Endothelial cell of umbilical vein (primary cell): ENCODE data around the gene DENND1B. TPM values are rescaled to one million over a fixed set of nuclear protein-coding genes. Genes with fewer than 3 reads are reported as not detected.

Experiments
- BruUV-seq: library from RNA; stranded (reverse); fragments of 400-500 nt; replicated peaks from 2 replicates; lab custom pipeline; 2021; lab: Mats Ljungman, UMichigan
- CTCF ChIA-PET: fragments of 300-600, 350-600 bp; sonication (Branson Sonifier 250); formaldehyde crosslinking; loops from one replicate; lab custom pipeline; 2021; ENCODE audit warnings: antibody characterized with exemption, inconsistent platforms; lab: Charles Lee
- POLR2A ChIA-PET: fragments of 300-600, 350-600 bp; sonication (Branson Sonifier 250); formaldehyde crosslinking; loops from one replicate; lab custom pipeline; 2021; ENCODE audit warnings: antibody characterized with exemption, inconsistent platforms; lab: Charles Lee
- DNase-seq: peaks from one replicate; pipeline ENCODE4 v3.0.0-alpha.2; 2011; ENCODE audit warnings: low read depth, low spot score
- FAIRE-seq: peaks from 2 replicates; lab custom pipeline; 2011; peaks lifted over from hg19 to GRCh38; lab: Jason Lieb, UNC
- H2AFZ ChIP-seq: 2 replicates; pipeline ENCODE4 v1.6.0; 2012; ENCODE audit warnings: low read depth, low read length, control low read depth, inconsistent platforms
- H3K27ac ChIP-seq: 2 replicates; pipeline ENCODE4 v1.5.1; 2011; ENCODE audit warnings: low read depth, mild to moderate bottlenecking, control low read depth, low read length, moderate library complexity; ENCODE audit not compliant: insufficient read depth
- H3K27me3 ChIP-seq, 2 experiments: 2 replicates each; pipeline versions ENCODE4 v1.6.0 to v1.6.1; 2011; ENCODE audit warnings: low read length in 2 of 2, mixed read lengths in 1 of 2; ENCODE audit not compliant: control insufficient read depth in 2 of 2, insufficient read depth in 2 of 2
- H3K36me3 ChIP-seq, 2 experiments: 2 replicates in 1 of 2; 3 replicates in 1 of 2; pipeline ENCODE4 v1.5.1; 2011; ENCODE audit warnings: low read length in 2 of 2, mild to moderate bottlenecking in 1 of 2, moderate library complexity in 1 of 2; ENCODE audit not compliant: control insufficient read depth in 2 of 2, insufficient read depth in 2 of 2; ENCODE audit errors: extremely low read depth in 1 of 2
- H3K4me1 ChIP-seq: 3 replicates; pipeline ENCODE4 v1.5.1; 2011; ENCODE audit warnings: mild to moderate bottlenecking, low read length; ENCODE audit not compliant: control insufficient read depth, insufficient read depth; ENCODE audit errors: extremely low read depth
- H3K4me2 ChIP-seq: 2 replicates; pipeline ENCODE4 v1.6.1; 2011; ENCODE audit warnings: low read length, control low read depth, mixed read lengths; ENCODE audit not compliant: insufficient read depth
- H3K4me3 ChIP-seq, 3 experiments: fragments of 200-600 bp in 1 of 3; sonication (generic), shearing (Covaris generic) in 1 of 3; replicated peaks in 1 of 3; 2 replicates each; pipeline ENCODE4 v1.5.1; 2011 to 2016; ENCODE audit warnings: control low read depth in 3 of 3, low read length in 3 of 3, mild to moderate bottlenecking in 2 of 3, inconsistent platforms in 1 of 3, low read depth in 1 of 3, moderate library complexity in 1 of 3; ENCODE audit not compliant: insufficient read depth in 1 of 3
- H3K79me2 ChIP-seq: 2 replicates; pipeline ENCODE4 v1.6.0; 2012; ENCODE audit warnings: low read length, inconsistent platforms; ENCODE audit not compliant: control insufficient read depth, insufficient read depth
- H3K9ac ChIP-seq: replicated peaks from 2 replicates; pipeline ENCODE3; 2011; ENCODE audit warnings: low read length, control low read depth; ENCODE audit not compliant: insufficient read depth; ENCODE audit errors: extremely low read depth
- H3K9me1 ChIP-seq: replicated peaks from 3 replicates; pipeline ENCODE4 v1.6.0; 2011; ENCODE audit warnings: mild to moderate bottlenecking, low read length; ENCODE audit not compliant: control insufficient read depth, insufficient read depth; ENCODE audit errors: extremely low read depth
- H3K9me3 ChIP-seq: replicated peaks from 2 replicates; pipeline ENCODE4 v1.5.1; 2012; ENCODE audit warnings: low read length, inconsistent platforms; ENCODE audit not compliant: control insufficient read depth, insufficient read depth
- H4K20me1 ChIP-seq: replicated peaks from 2 replicates; pipeline ENCODE3; 2011; ENCODE audit warnings: mild to moderate bottlenecking, low read length; ENCODE audit not compliant: control insufficient read depth, insufficient read depth; ENCODE audit errors: extremely low read depth
- CTCF ChIP-seq, 2 donors: IDR thresholded peaks; 1 replicate in 1 of 2; 2 replicates in 1 of 2; pipeline ENCODE4 v1.5.1; 2011; ENCODE audit warnings: low read length in 2 of 2, mild to moderate bottlenecking in 2 of 2, moderate library complexity in 2 of 2, control low read depth in 1 of 2, inconsistent platforms in 1 of 2, low read depth in 1 of 2; ENCODE audit not compliant: insufficient read depth in 1 of 2; ENCODE audit errors: extremely low read depth in 1 of 2
- EZH2 ChIP-seq: IDR thresholded peaks from 2 replicates; pipeline ENCODE4 v1.6.1; 2012; ENCODE audit warnings: borderline replicate concordance, low read depth, mild to moderate bottlenecking, moderate library complexity, low read length, inconsistent platforms; ENCODE audit not compliant: severe bottlenecking
- FOS ChIP-seq: IDR thresholded peaks from 2 replicates; pipeline ENCODE4 v1.6.1; 2011; ENCODE audit warnings: mild to moderate bottlenecking, low read length, moderate library complexity, borderline replicate concordance; ENCODE audit not compliant: insufficient read depth
- GATA2 ChIP-seq: IDR thresholded peaks from 2 replicates; pipeline ENCODE4 v1.7.0; 2011; ENCODE audit warnings: low read depth, mild to moderate bottlenecking, moderate library complexity, mixed read lengths, low read length; ENCODE audit not compliant: insufficient read length, insufficient read depth
- JUN ChIP-seq: IDR thresholded peaks from 2 replicates; pipeline ENCODE4 v1.6.1; 2011; ENCODE audit warnings: borderline replicate concordance, low read depth; ENCODE audit not compliant: insufficient read length, insufficient read depth
- MYC ChIP-seq: IDR thresholded peaks from one replicate; pipeline ENCODE4 v1.6.1; 2011; ENCODE audit warnings: mild to moderate bottlenecking, low read depth, low read length
- POLR2A ChIP-seq: IDR thresholded peaks from 2 replicates; pipeline ENCODE4 v1.6.1; 2012; ENCODE audit warnings: low read depth, mild to moderate bottlenecking, control low read depth, low read length
- POLR2AphosphoS5 ChIP-seq: IDR thresholded peaks from 2 replicates; pipeline ENCODE4 v1.6.1; 2012; ENCODE audit warnings: low read depth, mild to moderate bottlenecking, control low read depth, low read length, moderate library complexity; ENCODE audit not compliant: insufficient read depth
- dilution Hi-C: fragments of 300-500 bp; cut with MboI; formaldehyde crosslinking; loops from one replicate; pipeline ENCODE4 v1.15.0; 2019; ENCODE audit warnings: low sequenced_read_pairs; ENCODE audit not compliant: extremely low pct_ligation_motif_present
- intact Hi-C: fragments of 100-400 bp; cut with micrococcal nuclease; formaldehyde crosslinking; loops from one replicate; pipeline ENCODE4 v1.10.0; 2022
- polyA plus RNA-seq, 4 experiments: library from polyadenylated mRNA; depleted of rRNA in 3 of 4; stranded (reverse) in 3 of 4; unstranded in 1 of 4; fragments of >200 nt; gene quantifications; 2 replicates each; pipeline versions ENCODE4 v1.2.1 to v1.2.3, GENCODE V29; 2011 to 2012; ENCODE audit warnings: missing spikeins in 1 of 4
- total RNA-seq: library from RNA; stranded (reverse); gene quantifications from 2 replicates; pipeline ENCODE4 v1.2.3, GENCODE V29; 2021
- TF ChIP-seq, protein P1 (sequence below): IDR thresholded peaks from 2 replicates; pipeline ENCODE4 v1.6.1; 2011; ENCODE audit not compliant: insufficient read depth, insufficient read length

The DENND1B gene
- total and polyA plus RNA-seq, 2 donors (not counting 3 experiments of a cell fraction or from before 2014, with no cell fraction given) = 0.97 to 3.3 TPM

DNA sequence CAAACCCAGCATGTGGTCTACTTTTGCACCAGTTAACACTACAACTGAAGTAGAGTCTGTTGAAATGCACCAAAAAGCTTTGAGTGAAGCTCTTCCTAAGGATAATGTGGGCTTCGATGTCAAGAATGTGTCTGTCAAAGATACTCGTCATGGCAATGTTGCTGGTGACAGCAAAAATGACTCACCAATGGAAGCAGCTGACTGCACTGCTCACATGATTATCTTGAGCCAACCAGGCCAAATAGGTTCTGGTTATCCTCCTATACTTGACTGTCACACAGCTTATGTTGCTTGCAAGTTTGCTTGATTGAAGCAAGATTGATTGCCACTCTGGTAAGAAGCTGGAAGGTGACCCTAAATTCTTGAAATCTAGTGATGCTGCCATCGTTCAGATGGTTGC lies 85.2 kb downstream of the DENND1B start:
- intact Hi-C loops (loop anchor here (5.0 to 10.0 kb wide), 2 partner anchors 465 to 777 kb away; partner anchors contain the start of gene NEK7), dilution Hi-C loops (no loop called here)
- BruUV-seq = no TSS peak
- DNase-seq = no peak
- Histone ChIP-seq H2AFZ (no peak overlapping the region), H3K4me2 (no peak overlapping the region), H3K27me3 (no peaks in the 10 kb centered on the region), H3K9me1 (no peaks in the 10 kb centered on the region), H3K27ac (no peak overlapping the region), H3K4me3 (no peak overlapping the region), H3K79me2 (no peaks in the 10 kb centered on the region), H3K9ac (no peak overlapping the region), H3K36me3 (no peaks in the 10 kb centered on the region), H4K20me1 (no peaks in the 10 kb centered on the region), H3K4me1 (no peaks in the 10 kb centered on the region), H3K9me3 (no peaks in the 10 kb centered on the region)
- CTCF ChIA-PET = interaction anchor here (0.9 kb wide), 1 partner anchor 14 kb away, joined by 3 read pairs; no protein-coding TSS in a partner anchor
- TF ChIP-seq MYC (no peak), EZH2 (no peak), POLR2A (no peak), GATA2 (no peak), CTCF (IDR thresholded peaks at IDR 0.05; ENCODE audit: extremely low read depth in 1 of 2, insufficient read depth in 1 of 2, low read depth in 1 of 2, low read length in 2 of 2) (no peak), POLR2AphosphoS5 (no peak), FOS (no peak), JUN (no peak)
- TF ChIP-seq, protein P1, sequence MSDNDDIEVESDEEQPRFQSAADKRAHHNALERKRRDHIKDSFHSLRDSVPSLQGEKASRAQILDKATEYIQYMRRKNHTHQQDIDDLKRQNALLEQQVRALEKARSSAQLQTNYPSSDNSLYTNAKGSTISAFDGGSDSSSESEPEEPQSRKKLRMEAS = no peak
- no peak for FAIRE-seq
- POLR2A ChIA-PET = no interaction called here
